Superior temporal gyrus (tissue), 1 donor: Measurements from ENCODE around the gene TFB1M.
"Not testable (repeated sequence)": the region's sequence is repeated elsewhere in the genome, so short reads cannot be mapped to it uniquely, and the experiment has no call there.

ENCODE experiments used
- DNase-seq: peaks from one replicate; pipeline ENCODE4 v3.0.0-alpha.2; 2016; ENCODE audit errors: extremely low spot score

Gene TFB1M

DNA sequence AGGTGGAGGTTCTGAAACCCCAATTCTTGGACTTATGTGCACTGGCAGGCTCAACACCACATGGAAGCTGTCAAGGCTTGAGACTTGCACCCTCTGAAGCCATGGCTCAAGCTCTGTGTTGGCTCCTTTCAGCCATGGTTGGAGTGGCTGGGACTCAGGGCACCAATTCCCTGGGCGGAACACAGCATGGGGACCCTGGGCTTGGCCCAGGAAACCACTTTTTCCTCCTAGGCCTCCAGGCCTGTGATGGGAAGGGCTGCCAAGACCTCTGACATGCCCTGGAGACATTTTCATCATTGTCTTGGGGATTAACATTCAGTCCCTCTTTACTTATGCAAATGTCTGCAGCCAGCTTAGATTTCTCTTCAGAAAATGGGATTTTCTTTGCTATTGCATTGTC lies 76.7 kb downstream of the TFB1M start:
- no peak for DNase-seq

DNA sequence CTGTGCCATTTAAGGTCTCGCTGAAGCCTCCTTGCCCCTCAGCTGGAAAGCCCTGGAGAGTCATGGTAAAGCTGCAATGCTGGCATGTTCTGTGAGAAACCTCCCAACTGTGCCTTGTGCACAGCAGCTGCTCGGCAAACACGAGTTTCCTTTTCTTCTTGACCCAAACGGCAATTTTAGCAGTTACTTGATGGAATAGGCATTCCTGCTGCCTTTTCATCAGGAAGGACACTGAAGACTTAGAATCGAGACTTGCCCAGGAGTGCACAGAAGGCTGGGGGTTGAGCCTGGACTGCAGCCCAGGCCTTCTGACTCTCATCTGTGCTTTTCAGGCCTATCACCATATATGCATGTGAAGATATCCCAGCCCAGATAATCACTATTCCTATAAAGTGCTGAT lies 79.2 kb downstream of the TFB1M start:
- no peak for DNase-seq

DNA sequence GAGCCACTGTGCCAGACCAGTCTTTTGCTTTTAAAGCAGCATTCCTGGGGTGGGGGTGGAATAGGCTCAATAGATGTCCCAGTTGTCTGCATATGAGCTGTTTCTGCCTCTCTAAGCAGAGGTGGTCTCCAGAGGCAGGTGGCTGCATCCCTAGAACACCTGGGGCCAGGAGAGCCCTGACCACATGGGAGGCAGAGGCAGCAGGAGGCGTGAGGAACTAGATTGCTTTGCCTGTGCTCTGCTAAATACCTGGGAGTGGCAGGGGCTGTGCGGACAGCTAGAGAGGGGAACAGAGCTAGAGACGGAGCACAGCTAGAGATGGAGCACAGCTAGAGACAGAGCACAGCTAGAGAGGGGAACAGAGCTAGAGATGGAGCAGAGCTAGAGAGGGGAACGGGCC lies 79.6 kb downstream of the TFB1M start:
- no peak for DNase-seq

DNA sequence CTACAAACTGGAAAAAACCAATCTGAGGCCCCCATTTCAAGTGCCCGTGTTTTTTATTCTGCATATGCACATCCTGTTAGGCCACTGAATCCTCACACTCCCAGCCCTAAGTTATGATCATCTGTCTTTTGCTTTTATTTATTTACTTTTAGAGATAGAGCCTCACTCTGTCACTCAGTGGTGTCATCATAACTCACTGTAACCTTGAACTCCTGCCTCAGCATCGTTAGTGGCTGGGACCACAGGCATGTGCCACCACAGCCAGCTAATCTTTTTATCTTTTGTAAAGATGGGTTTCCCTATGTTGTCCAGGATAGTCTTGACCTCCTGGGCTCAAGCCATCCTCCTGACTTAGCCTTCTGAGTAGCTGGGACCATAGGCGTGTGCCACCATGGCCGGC lies 80.1 kb downstream of the TFB1M start:
- DNase-seq = no peak

DNA sequence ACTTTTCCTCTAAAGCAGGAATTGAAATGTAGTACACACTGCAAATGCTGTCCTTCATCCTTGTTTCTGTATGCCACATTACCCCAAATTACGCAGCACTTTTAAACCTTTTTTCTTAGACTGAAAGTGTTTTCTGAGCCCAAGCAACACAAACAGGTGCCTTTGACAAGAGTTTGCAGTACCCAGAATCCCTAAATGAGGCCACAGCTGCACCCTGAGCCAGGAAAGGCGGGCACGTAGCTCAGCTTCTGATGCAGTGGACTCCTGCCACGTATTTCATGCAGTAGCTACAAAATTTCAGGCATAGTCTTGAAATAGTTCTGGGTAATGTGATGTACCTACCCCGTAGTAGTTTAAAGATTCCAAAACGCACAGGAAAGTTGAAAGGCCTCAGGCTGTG lies 81.4 kb downstream of the TFB1M start:
- peak; percentile 22 for DNase-seq

DNA sequence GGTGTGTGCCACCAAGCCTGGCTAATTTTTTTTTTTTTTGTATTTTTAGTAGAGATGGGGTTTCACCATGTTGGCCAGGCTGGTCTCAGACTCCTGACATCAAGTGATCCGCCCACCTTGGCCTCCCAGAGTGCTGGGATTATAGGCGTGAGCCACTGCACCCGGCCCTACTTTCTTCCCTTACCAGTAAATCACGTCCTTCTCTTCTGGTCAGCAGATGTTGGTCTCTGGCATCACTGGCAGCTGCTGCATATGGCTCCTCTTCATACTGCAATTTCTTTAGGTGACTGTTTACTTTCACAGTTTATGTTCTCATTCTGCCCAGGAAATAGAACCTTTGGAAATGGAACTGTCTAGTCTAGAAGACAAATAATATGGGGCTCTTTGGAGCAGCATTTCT lies 83.3 kb downstream of the TFB1M start:
- not testable (repeated sequence) for DNase-seq

DNA sequence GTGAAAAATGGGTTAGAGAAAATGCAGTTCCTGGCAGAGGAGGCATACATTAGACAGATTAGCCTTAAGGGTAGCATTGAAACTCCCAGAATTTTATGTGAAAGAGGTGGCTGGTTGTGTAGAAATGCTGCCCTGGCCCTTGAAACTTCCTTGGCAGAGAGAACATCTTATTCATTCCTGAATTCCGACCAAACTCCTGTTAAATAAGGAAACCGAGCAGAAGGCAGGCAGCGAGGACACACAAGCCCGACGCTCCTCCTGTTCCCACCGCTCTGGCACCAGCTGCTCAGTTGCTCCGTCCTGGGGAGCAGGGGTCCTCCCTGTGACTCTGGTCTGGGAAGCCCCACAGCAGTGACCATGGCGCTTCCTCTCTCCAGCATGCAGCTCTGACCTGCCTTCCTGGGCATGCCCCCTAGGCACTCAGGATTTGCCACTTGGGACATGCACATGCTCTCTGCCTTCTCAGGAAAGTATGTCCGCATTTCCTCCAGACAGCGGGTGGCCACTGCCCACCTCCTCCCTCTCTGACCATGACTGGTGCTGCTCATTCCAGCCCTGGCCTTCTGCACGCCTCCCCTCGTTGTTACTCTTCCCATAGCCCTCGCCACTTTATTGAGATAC lies 85.6 kb downstream of the TFB1M start:
- no peak for DNase-seq

DNA sequence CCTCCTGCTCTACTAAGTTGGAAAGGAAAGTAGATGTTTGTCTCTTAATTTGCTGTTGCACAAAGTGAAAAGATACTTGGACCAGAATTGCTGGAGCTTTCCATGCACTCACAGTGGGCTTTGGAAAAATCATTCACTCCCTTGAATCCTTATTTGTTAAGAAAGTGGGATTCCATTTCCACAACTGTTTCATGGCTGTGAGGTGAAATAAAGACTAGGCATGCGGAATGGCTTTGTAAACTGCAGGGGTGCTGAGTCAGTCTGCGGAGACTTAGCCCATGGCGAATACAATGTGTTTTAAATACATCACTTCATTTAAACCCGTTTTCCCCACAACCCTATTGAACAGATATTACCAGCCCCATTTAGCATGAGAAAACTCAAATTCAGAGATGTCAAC lies 87.2 kb downstream of the TFB1M start:
- DNase-seq = no peak

DNA sequence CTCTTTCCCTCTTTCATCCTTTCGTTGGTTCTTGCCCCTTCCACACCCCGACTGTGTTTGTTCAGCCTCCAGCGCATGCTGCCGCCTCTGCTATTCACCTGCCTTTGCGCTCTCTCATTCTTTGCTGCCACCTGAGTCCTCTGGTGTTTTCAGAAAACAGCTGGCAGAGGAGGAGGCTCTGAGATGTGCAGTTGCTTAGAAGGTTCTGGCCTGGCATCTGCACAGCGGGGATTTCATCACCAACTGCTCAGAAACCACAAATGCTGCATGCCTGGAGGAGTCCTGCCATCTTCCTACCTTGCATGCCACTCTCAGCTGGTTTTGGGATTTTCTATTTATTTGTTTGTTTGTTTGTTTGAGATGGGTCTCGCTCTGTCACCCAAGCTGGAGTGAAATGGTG lies 89.7 kb downstream of the TFB1M start:
- DNase-seq = no peak

DNA sequence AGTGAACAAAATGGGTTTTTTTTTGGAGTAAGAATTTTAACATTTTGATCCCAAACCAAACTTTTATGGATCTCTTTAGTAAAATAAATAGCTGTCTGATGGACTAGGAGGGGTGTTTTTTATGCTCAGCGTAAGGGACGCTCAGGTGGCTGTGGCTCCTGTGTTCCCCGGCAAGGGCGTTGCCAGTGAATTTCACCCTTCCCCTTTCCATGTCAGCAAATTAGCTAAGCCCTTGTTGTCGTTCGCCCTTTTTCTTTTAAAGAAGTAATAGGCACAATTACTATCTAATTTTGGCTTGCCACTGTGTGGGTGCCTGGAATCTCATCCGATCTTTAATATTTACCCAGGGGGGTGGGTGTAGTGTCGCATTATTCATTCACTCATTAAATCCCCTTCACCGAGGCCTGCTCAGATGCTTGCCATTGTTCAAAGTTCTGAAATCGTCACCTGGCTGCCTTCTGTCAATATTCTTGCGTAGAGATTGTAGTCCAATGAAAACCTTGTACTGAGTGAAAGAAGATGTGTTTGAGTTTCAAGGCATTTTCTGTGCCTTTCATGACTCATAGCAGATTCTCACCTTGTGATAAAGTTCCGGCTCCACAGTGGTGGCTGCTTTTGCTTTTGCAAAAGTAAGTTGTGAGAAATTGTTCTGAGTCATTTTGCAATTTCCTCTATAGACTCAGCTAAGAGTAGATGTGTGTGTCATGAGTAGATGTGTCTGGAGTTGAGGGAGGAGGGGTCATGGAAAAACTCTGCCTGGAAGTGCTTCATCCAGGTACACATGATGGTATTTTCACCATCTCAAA lies 90.4 kb downstream of the TFB1M start:
- DNase-seq = peak; percentile 62

DNA sequence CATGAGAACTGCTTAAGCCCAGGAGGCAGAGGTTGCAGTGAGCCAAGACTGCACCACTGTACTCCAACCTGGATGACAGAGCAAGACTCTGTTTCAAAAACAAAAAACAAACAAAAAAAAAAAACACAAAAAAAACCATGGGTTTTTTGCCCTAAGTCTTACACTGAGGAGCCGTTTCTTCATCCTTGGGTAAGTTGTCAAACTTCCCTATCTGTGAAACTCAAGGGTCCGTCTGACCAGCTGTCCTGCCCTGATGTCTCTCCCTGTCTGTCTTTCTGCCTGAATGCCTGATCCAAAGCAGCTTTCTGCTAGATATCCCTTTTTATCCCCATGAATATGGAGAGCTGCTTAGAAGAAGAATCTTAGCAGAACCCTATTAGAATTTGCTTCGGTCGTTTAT lies 91.8 kb downstream of the TFB1M start:
- no peak for DNase-seq

DNA sequence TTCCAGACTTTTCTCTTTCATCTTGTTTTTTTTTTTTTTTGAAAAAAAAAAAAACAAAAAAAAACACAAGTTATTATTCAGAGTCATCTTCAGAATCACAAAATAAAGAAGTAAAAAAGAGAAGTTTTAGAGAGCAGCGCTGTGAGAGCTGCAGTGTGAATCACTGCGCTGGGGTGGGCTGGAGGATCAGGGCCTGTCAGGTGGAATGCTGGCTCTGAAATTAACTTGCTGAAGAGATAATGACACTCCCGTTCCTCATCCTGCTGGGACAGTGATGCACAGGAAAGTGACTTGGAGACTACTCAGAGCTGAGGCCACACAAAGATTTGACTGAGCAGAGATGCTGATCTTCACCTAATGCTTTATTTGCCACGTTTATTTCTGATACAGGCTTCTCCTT lies 93.2 kb downstream of the TFB1M start:
- DNase-seq = no peak

DNA sequence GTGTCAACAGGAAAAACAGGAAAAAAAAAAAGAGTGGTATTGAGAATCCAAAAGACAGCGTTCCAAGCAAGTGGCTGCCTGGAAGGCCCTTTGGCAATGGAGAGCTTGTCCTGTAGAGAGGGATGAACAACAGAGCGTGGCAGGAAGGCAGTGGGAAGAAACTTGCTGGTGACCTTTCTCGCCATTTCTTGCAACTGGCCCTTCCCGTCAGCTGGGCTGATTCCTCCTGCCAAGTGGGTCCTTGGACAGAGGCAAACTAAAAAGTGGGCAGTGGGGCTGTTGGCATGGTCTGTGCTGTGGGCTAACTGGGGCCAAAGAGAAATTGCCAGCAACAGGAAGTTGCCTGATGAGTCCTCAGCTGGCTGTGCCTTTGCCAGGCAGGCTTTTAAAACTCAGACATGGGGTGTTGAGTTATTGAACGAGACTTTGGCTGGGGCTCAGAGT lies 94.4 kb downstream of the TFB1M start:
- no peak for DNase-seq

DNA sequence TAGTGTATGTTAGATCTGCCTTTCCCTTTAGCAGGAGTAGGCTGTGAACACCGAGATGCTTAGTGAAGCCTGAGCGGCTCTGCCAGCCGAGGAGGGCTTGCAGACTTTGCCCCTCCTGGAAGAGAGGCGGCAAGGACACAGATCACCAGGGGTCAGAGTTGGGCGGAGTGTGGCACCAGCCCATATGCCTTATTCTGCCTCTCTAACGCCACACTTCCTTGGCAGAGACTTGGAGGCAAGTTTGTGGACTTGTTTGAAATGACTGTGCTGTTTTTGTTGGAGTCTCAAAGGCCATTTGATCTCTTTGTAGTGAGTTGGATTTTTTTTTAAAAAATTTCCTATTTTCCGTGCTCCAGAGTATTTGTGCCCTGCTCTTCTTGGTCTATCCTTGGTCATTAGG lies 95.0 kb downstream of the TFB1M start:
- DNase-seq = no peak

DNA sequence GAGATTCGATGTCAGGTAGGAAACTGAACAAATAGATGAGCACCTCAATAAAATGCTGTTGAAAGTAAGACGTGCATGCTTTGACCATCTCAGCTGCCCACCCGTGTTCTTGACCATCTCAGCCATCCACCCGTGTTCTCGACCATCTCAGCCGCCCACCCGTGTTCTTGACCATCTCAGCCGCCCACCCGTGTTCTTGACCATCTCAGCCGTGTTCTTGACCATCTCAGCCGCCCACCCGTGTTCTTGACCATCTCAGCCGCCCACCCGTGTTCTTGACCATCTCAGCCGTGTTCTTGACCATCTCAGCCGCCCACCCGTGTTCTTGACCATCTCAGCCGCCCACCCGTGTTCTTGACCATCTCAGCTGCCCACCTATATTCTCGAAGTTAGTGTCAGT lies 95.6 kb downstream of the TFB1M start:
- DNase-seq = not testable (repeated sequence)

DNA sequence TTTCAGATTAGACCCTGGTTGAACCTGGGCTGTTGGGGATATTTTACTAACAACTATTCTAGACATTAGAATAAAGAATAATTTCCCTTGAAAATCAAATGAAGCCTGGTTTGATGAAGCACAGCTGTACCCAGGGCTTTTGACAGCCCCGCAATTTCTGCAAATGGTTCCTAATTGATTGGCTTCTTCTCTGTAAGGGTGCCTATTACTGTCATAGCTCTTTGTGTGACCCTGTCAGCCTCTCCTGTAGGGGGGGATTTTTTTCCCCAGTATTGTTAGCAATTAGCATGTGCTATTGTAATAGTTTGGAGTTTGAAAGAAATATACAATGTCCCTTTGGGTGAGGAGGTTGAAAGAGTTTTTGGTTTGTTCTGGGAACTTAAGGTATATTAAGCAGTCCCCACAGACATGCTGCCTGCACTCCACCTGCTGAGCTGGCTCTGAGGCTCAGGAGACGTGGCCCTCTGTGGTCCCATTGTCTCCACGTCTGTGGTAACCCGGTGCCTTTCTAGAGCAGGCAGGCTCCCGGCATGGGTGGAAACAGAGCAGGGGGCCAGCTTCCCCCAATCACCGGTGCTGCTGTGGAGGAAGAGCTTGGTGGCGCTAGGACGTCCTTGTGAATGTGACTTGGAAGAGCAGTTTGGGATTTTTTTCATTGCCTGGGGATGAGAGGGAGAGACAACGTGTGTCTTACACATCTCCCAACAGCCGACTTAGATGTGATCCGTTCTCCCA lies 97.8 kb downstream of the TFB1M start:
- DNase-seq = peak; percentile 59

DNA sequence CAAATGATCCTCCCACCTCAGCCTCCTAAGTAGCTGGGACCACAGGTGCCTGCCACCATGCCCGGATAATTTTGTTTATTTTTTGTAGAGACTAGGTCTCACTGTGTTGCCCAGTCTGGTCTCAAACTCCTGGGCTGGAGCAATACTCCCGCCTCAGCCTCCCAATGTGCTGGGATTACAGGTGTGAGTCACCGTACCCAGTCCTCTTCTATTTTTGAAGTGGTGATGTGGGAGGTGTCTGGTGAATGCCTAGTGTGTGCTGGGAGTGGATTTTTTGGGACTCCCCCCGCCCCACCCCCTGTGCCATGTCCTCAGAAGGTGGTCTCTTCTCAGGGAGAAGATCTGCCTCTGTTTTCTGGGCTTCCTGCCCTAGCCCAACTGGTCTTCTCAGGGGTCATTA lies 98.4 kb downstream of the TFB1M start:
- no peak for DNase-seq

DNA sequence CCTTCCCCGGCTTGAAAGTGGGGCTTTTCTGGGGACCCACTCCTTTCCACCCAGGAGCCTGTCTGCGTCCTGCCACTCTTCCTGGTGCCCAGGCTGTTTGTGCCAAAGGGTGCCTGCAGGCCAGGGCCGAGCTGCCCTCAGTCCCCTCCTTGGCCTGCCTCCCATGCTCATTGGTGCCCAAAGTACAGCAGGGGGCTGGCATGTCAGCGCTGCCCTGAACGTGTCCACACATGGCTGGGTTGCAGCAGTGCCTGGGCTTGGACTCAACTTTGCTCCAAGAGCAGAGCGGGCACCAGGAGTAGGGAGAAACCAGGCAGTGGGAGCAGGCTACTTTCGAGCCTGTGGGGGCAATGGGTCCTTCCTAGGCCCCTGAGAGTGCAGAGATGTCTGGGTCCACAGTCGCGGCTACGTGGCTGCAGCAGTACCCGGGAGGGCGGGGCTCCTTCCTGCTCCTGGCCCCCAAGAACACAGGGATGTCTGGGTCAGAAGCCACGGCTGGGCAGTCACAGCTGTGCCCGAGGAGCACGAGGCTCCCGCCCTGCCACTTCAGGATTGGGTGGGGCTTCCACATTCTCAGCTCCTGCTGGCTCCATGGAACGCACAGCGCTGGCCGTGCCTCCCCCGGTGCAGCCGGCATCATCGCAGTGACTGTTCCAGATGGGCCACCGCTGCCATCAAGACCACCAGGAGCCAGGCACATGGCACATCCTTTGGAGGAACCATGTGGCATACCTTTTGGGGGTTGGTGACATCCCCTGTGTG lies 100.5 kb downstream of the TFB1M start:
- no peak for DNase-seq

DNA sequence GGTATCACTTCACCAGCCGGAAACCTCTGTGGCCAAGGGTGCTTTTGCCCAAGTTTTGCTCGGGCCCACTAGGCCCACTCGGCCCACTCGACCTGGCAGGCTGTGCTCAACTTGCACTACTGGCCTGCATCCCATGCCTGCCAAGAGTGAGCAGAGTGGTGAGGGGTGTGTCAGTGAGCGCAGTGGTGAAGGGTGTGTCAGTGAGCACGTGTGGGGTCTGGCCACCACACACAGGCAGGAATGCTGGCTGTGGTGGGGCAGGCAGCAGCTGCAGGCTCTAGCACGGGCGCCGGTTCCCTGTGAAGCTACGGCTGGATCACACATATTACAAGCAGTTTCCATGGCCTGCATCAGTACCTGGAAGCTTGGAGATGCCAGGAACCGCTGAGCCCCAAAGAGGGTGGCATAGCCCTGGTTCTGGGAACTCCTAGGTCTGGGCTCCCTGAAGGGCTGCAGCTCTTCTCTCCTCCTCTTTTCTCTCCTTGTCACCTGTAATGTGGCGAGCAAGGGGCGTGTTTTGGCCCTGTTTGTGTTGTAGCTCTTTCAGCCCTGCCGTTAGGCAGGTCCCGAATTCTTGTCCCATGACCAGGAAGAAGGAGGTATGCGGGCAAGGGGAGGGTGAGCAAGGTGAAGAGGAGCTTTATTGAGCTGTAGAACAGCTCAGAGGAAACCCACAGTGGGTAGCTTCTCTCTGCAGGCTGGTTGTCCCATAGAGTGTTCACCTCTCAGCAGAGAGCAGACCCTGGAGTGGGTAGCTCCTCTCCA lies 101.5 kb downstream of the TFB1M start:
- DNase-seq = no peak

DNA sequence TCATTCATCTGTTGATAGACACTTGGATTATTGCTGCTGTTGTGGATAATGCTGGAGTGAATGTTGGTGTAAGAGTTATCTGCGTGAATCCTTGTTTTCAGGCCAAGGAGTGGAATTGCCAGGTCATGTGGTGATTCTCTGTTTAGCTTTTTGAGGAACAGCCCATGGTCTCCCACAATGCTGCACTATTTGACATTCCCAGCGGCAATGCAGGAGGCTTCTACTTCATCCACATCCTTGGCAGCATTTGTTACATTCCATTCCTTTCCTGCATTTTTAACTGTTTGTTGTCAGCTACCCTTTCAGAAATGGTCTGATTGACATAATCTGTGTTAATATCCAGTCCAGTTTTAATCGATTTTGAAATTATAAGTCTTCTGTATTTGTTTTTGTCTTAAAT lies 102.2 kb downstream of the TFB1M start:
- no peak for DNase-seq

DNA sequence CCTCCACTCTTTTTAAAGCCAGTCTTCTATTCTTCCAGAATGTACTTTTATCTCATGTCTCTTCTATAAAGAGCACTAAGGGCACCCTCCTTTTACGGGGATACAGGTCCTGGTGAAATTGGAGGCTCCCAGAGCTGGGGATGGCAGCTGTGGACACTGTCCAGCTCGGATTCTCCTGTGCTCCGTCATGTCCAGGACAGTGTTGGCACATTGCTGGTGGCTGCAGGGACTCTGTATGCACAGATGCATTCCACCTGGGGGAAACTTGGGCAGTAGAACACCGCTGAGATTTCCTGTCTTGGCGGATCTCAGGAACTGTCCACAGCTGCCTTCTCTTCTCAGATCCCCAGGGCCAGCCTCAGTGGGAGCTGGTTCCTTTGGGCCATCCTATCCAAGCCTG lies 107.1 kb downstream of the TFB1M start:
- no peak for DNase-seq
